Embryonic facial prominence (tissue), 1 donor: ENCODE data around the gene OPA3.

ENCODE experiments used
- DNase-seq: peaks from one replicate; pipeline ENCODE4 v3.0.0-alpha.2; 2016; ENCODE audit errors: extremely low spot score

OPA3 gene

DNA sequence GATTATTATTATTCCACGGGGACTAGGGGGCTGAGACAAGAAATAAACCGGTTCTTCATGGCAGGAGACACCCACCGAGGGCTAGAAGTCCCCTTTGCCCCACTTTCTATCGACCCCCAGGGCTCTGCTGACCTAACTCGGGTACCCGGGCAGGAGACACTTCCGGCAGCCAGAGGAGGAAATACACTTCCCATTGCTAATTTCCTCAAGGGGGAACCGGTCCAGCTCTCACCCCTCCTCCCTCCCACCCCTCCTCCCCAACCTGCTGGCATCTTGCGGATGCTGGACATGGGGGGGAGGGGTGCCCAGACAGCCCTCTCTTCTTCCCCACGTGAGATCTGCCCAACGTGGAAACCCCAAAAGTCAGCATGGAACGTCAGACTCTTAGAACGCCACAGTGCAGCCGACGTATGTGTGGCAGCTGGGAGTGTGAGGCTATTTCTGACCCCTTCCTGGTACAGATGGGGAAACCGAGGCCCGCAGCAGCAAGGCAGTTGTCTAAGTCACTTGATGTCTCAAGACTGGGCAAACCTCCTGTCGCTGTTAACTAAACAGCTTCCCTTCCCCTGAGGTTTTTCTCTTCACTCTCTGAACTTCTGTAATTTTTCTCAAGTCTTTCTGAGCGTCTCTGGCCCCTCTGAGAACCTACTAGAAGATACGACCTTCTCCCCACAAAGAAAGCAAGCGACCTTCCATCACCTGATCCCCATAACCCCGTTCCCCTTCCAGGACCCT is 13.8 kb upstream of the OPA3 start:
- DNase-seq, result no peak

- no peak for DNase-seq
Observed at GRCh38 chr19:45597425-45598111, 13.0 kb upstream of the OPA3 start.

DNA sequence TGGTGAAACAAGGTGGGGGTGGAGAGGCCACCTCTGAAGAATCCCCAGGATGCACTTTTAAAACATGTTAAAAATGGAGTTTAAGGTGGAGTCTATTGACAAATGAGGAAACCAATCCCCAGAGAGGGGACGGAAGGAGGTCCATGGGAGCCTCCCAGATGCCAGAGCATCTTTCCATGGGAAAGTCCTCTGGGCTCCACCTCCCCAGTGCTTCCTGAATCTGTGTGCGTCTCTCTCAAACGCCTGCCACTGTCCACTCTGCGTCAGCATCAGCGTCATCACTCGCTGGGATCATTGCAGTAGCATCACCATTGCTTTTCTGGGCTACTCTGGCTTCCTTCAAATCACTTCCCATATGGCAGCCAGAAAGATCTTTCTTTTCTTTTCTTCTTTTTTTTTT is 11.2 kb upstream of the OPA3 start:
- DNase-seq, result no peak

DNA sequence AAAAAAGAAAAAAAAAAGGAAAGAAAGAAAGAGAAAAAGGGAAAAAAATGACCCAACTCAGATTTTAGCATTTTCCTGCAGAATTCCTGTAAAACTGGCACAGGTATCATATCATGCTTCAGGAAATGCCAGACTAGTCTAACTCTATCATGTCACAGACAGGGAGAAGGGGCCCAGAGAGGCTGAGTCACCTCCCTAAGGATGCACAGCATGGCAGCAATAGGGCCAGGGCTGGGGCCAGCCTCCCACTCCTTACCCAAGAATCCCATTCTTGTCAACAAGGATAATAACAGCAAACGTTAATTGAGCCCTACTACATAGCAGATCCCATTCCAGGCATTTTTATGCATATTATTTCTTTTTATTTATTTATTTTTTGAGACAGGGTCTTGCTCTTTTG is 8.9 kb upstream of the OPA3 start:
- DNase-seq, result no peak

DNA sequence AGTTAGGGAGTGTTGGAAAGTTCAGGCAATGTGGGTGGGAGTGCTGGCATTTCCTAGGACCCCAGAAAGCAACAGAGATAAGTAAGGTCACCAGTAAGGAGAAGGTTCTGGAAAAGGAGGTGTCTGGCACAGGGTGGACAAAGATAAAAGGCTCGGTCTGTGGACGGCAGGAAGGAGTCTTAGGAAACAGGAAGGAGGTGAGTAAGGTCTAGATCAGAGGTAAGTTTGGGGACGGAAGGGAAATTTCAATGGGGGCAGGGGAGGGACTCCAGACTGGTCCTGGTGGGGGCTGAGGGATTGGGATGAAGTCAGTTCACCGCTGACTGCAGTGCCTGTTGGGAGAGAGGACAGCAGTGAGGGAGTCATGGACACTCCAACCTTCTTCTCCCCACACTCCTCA is 7.8 kb upstream of the OPA3 start:
- no peak for DNase-seq

- DNase-seq, result no peak
Observed at GRCh38 chr19:45591638-45592005, 7.0 kb upstream of the OPA3 start.

- no peak for DNase-seq
Observed at GRCh38 chr19:45591004-45591637, 6.5 kb upstream of the OPA3 start.

DNA sequence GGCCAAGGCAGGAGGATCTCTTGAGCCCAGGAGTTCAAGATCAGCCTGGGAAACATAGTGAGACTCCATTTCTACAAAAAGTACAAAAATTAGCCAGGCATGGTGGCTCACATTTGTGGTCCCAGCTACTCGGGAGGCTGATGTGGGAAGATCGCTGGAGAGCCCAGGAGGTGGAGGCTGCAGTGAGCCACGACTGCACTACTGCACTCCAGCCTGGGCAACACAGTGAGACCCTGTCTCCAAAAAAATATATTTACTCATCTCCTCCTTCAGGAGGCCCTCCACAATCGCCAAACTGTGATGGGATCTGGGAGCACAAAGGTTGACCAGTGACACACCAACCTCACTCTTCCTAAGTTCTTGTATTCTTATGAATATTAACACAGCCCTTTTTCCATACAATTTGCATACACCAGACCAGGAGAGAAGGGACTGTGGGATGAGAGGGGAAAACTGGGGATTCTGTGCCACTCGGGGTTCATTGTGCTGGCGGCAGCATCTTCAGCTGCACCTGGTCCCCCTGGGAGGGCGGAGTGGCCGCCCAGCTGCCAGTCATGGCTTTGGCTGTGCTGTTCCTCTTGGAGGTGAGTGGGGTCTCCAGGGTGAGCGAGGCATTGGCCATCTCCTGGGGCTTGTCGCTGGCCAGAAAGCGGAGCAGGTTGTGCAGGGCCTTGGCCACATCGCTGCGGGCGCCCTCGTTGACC is 5.8 kb upstream of the OPA3 start:
- no peak for DNase-seq

DNA sequence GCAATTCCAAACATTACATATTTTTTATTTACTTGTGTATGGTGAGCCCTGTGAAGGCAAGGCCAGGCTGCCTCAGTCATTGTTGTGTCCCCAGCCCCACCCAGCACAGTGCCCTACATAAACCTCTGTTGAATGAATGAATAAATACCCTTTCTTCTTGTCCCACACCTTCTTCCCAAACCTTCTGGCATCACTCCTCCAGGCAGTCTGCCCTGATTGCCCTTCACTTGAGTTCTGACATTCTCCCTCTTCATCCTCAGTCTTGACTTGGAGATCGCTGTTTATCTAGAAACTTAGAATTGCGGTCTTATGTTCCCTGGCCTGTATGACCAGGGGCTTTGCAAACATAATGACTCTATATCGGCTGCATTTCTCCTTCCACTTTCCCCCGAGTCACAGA is 5.2 kb upstream of the OPA3 start:
- DNase-seq, result no peak

- DNase-seq, result no peak
Observed at GRCh38 chr19:45587873-45588272, 3.3 kb upstream of the OPA3 start.

GRCh38 chr19:45585158-45585577 is 566 bp upstream of the OPA3 start:
- DNase-seq, result no peak

- no peak for DNase-seq
Observed at GRCh38 chr19:45581576-45581975, 3.0 kb downstream of the OPA3 start.

DNA sequence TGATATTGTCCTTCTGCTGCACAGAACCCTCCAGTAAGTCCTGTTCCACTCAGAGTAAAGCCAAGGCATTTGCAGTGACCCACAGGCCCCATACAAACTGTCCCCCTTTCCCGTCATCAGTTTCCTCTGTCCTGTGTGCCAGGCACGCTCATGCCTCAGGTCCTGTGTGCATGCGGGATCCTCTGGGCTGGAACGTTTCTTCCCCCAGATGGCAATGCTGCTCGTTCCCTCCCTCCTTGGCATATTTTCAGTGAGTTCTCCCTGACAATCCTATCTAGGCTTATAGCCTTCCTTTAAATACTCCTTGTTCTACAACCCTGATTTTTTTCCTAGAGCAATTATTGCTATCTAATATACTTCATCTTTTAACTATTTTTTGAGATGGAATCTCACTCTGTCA is 5.7 kb downstream of the OPA3 start:
- DNase-seq, result no peak

DNA sequence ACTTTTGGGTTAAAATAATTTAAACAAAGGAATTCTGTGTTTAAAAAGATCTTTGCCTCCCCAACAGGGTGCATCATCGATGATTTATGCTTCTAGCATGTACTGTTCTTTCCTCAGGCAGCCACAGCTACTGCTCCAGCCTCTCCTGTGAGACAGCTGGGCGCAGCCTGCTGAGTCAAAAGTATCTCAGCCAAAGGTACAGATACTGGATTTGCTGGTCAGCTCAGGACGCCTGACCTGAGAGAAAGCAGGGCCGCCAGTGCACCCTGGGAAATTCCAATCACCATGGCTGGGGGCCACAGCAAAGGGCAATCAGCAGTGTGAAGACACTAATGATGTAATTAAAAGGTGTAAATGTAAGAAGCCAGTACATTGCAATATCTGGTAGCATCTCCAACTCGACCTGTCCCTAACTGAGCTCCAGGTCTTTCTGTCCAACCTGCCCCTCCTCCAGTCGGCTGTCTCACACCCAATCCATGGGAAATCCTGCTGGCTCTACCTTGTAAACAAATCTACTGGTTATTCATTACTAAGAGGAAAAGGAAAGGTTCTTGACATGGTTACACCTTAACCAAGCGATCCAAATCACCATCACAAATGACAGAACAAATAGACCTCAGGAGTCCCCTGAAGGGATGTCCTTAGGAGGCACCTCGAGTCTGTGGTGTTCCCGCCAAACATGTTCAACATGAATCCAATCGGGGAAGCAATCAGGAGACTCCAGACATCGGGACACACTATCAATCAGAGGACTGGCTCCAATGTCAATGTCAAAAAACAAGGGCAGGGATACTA is 7.3 kb downstream of the OPA3 start:
- DNase-seq, result no peak

GRCh38 chr19:45576682-45577081 is 7.9 kb downstream of the OPA3 start:
- DNase-seq, result no peak

DNA sequence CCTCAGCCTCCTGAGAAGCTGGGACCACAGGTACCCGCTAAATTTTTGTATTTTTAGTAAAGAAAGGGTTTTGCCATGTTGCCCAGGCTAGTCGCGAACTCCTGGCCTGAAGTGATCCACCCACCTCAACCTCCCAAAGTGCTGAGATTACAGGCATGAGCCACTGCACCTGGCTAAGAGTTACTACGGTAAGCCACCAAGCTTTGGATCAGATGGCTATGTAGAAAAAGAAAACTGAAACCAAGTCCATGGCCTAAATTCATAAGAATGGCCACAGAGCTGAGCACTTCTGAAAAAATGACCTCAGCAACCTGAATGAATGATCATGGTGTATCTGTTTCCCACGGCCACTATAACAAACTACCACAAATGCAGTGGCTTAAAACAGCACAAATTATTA is 9.4 kb downstream of the OPA3 start:
- DNase-seq, result no peak

- DNase-seq, result no peak
Observed at GRCh38 chr19:45574526-45574925, 10.1 kb downstream of the OPA3 start.

- no peak for DNase-seq
Observed at GRCh38 chr19:45571457-45572220, 13.0 kb downstream of the OPA3 start.

DNA sequence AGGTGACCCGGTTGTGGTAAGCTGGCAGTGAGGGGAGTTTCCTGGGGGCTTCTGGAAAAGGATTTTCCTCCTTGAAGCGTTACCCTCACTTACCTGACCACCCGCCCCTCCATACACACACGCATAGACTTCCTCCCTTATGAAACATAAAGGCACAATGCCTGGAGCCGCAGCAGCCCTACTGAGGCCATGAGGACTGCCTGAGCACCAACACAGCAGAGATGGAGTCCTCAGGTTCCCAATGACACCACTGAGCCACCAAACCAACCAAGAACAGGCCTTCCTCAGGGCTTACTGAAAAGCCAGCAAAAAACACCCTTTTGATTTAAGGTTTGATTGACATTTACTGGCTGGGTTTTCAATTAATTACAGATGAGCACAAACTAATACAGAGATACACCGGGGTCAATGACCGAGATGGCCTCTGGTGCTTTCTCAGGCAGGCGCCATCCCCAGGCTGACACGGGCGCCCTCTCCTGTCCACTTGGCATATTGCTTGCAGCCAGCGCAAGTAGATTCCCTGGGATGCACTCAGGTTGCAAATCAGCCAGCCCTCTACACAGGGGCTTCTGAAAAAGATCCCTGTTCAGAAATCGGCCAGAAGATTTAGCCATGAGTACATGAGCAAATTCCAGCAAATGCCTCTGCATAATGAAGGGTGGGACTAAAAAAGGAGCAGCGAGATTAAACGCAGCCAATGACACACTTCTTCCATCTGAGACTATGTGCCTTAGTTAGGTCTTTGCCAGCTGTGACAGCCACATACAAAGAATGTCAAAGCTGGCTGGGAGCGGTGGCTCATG is 14.8 kb downstream of the OPA3 start:
- no peak for DNase-seq

GRCh38 chr19:45568732-45569131 is 15.9 kb downstream of the OPA3 start:
- DNase-seq, result no peak
